SK-N-SH (cell line): Measurements from ENCODE around the gene RPS6KL1.

ENCODE experiments used
- CTCF ChIP-seq: fragments of 200-600 bp; sonication (generic); IDR thresholded peaks from 2 replicates; pipeline ENCODE4 v1.6.1; 2017; ENCODE audit warnings: antibody characterized with exemption, mild to moderate bottlenecking, moderate library complexity
- GATA2 ChIP-seq: sonication (generic); formaldehyde crosslinking; IDR thresholded peaks from 2 replicates; pipeline ENCODE4 v1.5.0; 2020; ENCODE audit warnings: mild to moderate bottlenecking, missing genetic modification reagents
- MAX ChIP-seq: IDR thresholded peaks from 2 replicates; pipeline ENCODE4 v1.4.0; 2012; ENCODE audit warnings: low read depth
- YY1 ChIP-seq: IDR thresholded peaks from 2 replicates; pipeline ENCODE4 v1.4.0; 2012; ENCODE audit warnings: low read depth, mild to moderate bottlenecking

DNA sequence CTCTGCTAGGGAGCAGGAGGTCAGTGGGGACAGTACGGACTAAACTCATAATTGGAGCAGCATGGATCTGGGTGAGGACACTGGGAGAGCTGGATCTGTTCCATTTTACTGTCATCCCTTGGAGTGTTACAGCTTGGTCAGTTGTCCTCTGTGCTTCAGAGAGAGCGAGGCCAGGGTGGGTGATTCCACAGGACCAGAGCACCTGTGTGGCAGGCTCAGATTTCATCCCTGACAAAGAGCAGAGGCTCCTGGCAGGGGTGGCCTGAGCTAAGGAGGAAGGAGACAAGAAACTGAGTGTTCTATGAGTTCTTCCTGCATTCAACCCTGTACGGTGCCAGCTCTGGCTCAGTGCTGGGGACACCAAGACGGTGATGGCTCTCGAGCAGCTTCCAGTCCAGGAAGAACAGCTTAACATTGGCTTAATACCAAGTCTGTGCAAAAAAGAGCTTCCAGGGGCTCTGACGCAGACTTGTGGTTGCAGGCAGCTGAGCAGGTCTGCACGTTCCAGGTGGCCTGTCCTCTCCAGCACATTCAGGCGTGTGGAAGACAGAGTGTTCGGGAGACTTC is 40.7 kb upstream of the RPS6KL1 start:
- TF ChIP-seq CTCF, result no peak
- no peak for TF ChIP-seq GATA2 (CRISPR knock-in tag)
- no peak for TF ChIP-seq YY1
- no peak for TF ChIP-seq MAX
